ENCODE results near the gene CELF2.

CELF2 gene

DNA sequence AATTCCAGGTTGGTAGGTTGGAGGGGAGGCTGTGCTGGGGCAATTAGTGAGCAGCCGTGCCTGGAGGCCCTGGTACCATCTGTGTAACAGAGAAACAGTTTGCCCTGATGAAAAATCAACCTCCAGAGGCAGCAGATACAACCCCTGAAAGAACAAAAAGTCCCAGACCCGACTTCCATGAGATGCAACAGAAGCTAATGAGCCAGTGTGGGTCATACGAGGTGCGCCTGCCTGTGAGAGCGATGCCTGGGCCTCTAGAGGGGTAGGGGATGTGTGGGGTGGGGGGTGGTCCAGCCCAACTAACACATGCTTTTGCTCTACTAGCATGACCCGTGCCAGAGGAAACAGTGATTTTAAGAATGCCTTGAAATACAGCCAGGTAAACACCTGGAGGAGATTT lies 39.3 kb downstream of the CELF2 start:
- Histone ChIP-seq H3K4me3 (no peak overlapping the region), H3K27ac (no peak overlapping the region), H3K27me3 (no peaks in the 10 kb centered on the region), H3K36me3 (peaks cover 0 to 3% (median 0%) of the 10 kb centered on the region in 3 donors), H3K4me1 (peaks cover 0 to 9% (median 0%) of the 10 kb centered on the region in 4 donors), H3K9me3 (no peaks in the 10 kb centered on the region)
- intact Hi-C loops (cut with DNase I; ENCODE audit: low total_unique reads): no loop called here
- DNase-seq: no peak
- TF ChIP-seq, protein P1, sequence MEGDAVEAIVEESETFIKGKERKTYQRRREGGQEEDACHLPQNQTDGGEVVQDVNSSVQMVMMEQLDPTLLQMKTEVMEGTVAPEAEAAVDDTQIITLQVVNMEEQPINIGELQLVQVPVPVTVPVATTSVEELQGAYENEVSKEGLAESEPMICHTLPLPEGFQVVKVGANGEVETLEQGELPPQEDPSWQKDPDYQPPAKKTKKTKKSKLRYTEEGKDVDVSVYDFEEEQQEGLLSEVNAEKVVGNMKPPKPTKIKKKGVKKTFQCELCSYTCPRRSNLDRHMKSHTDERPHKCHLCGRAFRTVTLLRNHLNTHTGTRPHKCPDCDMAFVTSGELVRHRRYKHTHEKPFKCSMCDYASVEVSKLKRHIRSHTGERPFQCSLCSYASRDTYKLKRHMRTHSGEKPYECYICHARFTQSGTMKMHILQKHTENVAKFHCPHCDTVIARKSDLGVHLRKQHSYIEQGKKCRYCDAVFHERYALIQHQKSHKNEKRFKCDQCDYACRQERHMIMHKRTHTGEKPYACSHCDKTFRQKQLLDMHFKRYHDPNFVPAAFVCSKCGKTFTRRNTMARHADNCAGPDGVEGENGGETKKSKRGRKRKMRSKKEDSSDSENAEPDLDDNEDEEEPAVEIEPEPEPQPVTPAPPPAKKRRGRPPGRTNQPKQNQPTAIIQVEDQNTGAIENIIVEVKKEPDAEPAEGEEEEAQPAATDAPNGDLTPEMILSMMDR (IDR thresholded peaks at IDR 0.05): no peak

- intact Hi-C loops (cut with DNase I; ENCODE audit: low total_unique reads): no loop called here
- Histone ChIP-seq H3K36me3 (peaks cover 0 to 4% (median 0%) of the 10 kb centered on the region in 3 donors), H3K27ac (no peak overlapping the region), H3K4me3 (no peak overlapping the region), H3K4me1 (peaks cover 0 to 7% (median 0%) of the 10 kb centered on the region in 4 donors), H3K27me3 (no peaks in the 10 kb centered on the region), H3K9me3 (no peaks in the 10 kb centered on the region)
- DNase-seq: no peak
- TF ChIP-seq, protein P1 (IDR thresholded peaks at IDR 0.05): no peak
These were observed 39.8 kb downstream of the CELF2 start for GRCh38 chr10:11057448-11057847.

DNA sequence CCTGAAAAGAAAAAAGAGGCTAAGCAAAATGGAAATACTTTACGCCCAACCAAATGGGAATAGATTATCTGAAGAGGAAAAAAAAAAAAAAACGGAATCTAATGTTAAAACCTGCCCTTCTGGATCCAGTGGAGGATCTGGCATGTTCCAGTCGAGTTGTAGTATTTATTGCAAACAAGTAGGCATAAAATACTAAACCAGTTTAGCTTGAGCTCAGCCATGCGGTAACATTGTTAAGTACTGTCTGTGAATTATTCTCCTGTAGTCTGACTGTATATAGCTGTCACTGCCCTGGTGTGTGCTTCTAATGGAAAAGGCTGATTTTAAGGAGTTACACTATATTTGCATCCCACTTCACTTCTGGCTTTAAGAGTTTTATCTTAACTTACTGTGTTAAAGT lies 40.3 kb downstream of the CELF2 start:
- Histone ChIP-seq H3K4me1 (peaks cover 0 to 5% (median 0%) of the 10 kb centered on the region in 4 donors), H3K27me3 (no peaks in the 10 kb centered on the region), H3K9me3 (no peaks in the 10 kb centered on the region), H3K4me3 (no peak overlapping the region), H3K27ac (no peak overlapping the region), H3K36me3 (peaks cover 0 to 4% (median 0%) of the 10 kb centered on the region in 3 donors)
- TF ChIP-seq, protein P1 (IDR thresholded peaks at IDR 0.05): no peak
- DNase-seq: no peak
- intact Hi-C loops (cut with DNase I; ENCODE audit: low total_unique reads): no loop called here

DNA sequence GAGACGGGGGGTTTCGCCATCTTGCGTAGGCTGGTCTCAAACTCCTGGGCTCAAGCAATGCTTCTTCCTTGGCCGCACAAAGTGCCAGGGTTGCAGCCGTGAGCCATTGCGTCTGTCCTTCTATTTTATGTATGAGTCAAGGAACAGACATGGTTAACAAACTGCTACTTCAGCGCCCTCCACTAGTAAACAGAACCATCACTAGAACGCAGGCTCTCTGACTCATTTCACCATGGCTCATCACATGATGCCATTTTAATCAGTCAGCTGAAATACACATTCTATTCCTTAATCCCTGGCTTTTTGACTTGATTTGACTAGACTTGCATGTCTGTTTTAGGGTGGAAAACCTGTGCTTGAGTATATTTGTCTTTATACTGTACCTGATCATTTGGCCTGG lies 41.3 kb downstream of the CELF2 start:
- Histone ChIP-seq H3K27ac (no peak overlapping the region), H3K9me3 (no peaks in the 10 kb centered on the region), H3K4me1 (no peaks in the 10 kb centered on the region), H3K36me3 (peaks cover 0 to 4% (median 0%) of the 10 kb centered on the region in 3 donors), H3K4me3 (no peak overlapping the region), H3K27me3 (no peaks in the 10 kb centered on the region)
- TF ChIP-seq, protein P1 (IDR thresholded peaks at IDR 0.05): no peak
- intact Hi-C loops (cut with DNase I; ENCODE audit: low total_unique reads): no loop called here
- DNase-seq: no peak

GRCh38 chr10:11063856-11064255 lies 46.2 kb downstream of the CELF2 start:
- DNase-seq: no peak
- no peak overlapping the region for H3K27ac ChIP-seq
- intact Hi-C loops (cut with DNase I; ENCODE audit: low total_unique reads): no loop called here
- no peak overlapping the region for H3K4me3 ChIP-seq
- TF ChIP-seq, protein P1 (IDR thresholded peaks at IDR 0.05): no peak
- peaks cover 0 to 5% (median 0%) of the 10 kb centered on the region in 4 donors for H3K4me1 ChIP-seq
- no peaks in the 10 kb centered on the region for H3K27me3 ChIP-seq
- H3K36me3 ChIP-seq: peaks cover 0 to 4% (median 0%) of the 10 kb centered on the region in 3 donors
- no peaks in the 10 kb centered on the region for H3K9me3 ChIP-seq

DNA sequence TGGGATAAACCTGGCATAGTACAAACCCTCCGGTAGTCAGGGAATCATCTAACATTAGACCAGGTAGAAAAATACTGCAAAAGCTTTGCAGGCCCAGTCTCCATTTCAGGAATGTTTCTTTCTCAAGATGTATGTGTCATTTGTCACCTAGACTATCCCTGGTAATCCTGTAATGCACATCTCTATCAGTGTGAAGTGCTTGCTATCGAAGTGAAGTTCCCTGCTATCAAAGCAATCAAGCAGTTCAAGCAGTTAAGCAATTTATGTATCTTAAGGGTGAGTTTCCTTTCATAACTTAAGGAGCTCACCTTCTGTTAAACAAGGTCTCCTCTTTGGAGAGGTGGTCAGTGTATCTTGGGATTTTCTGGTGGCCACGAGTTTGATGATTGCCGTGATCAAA lies 47.2 kb downstream of the CELF2 start:
- H3K27ac ChIP-seq: no peak overlapping the region
- no peaks in the 10 kb centered on the region for H3K27me3 ChIP-seq
- TF ChIP-seq, protein P1 (IDR thresholded peaks at IDR 0.05): no peak
- intact Hi-C loops (cut with DNase I; ENCODE audit: low total_unique reads): no loop called here
- H3K36me3 ChIP-seq: peaks cover 0 to 4% (median 0%) of the 10 kb centered on the region in 3 donors
- no peak for DNase-seq
- peaks cover 0 to 5% (median 0%) of the 10 kb centered on the region in 4 donors for H3K4me1 ChIP-seq
- no peaks in the 10 kb centered on the region for H3K9me3 ChIP-seq
- H3K4me3 ChIP-seq: no peak overlapping the region
